Breast epithelium (tissue), 3 donors: ENCODE measurements around the gene GCC2.

Experiments used
- POLR2AphosphoS5 ChIP-seq, 3 donors: sonication (generic); formaldehyde crosslinking; IDR thresholded peaks; one replicate each; pipeline ENCODE4 v1.6.1; 2017; ENCODE audit warnings: antibody characterized with exemption in 3 of 3
- TF ChIP-seq, protein P1 (sequence below), 3 donors: fragments of 450-650 bp; IDR thresholded peaks; one replicate each; pipeline ENCODE4 v1.5.1; 2016 to 2017; ENCODE audit warnings: antibody characterized with exemption in 3 of 3, mild to moderate bottlenecking in 3 of 3, moderate library complexity in 3 of 3

DNA sequence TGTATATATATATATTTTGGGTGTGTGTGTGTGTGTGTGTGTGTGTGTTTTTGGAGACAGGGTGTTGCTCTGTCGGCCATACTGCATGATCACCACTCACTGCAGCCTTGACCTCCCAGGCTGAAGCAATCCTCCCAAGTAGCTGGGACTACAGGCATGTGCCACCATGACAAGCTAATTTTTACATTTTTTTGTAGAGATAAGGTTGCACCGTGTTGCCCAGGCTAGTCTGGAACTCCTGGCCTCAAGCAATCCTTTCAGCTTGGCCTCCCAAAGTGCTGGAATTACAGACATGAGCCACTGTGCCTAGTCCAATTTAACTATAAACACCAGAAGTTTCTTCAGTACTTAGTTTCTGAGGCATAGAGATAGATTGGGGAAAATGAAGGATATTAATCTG, 103.6 kb downstream of the GCC2 start:
- TF ChIP-seq, protein P1, sequence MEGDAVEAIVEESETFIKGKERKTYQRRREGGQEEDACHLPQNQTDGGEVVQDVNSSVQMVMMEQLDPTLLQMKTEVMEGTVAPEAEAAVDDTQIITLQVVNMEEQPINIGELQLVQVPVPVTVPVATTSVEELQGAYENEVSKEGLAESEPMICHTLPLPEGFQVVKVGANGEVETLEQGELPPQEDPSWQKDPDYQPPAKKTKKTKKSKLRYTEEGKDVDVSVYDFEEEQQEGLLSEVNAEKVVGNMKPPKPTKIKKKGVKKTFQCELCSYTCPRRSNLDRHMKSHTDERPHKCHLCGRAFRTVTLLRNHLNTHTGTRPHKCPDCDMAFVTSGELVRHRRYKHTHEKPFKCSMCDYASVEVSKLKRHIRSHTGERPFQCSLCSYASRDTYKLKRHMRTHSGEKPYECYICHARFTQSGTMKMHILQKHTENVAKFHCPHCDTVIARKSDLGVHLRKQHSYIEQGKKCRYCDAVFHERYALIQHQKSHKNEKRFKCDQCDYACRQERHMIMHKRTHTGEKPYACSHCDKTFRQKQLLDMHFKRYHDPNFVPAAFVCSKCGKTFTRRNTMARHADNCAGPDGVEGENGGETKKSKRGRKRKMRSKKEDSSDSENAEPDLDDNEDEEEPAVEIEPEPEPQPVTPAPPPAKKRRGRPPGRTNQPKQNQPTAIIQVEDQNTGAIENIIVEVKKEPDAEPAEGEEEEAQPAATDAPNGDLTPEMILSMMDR (IDR thresholded peaks at IDR 0.05), result no peak
- no peak for TF ChIP-seq POLR2AphosphoS5 (IDR thresholded peaks at IDR 0.05)
